ENCODE measurements around the gene GEMIN7. TPM values are rescaled to one million over a fixed set of nuclear protein-coding genes. Genes with fewer than 3 reads are reported as not detected.

Gene GEMIN7
- total RNA-seq, 1 experiment from 2014 or later: 29.6 TPM

- TF ChIP-seq EZH2 (IDR thresholded peaks at IDR 0.05; ENCODE audit: low read depth) (no peak), CTCF (conservative IDR thresholded peaks at IDR 0.05) (no peak)
- BruUV-seq (replicated peaks): no TSS peak
- no peaks in the 10 kb centered on the region for H3K9me2 ChIP-seq (ENCODE audit: insufficient read depth)
- no peaks in the 10 kb centered on the region for H3K36me3 ChIP-seq (ENCODE audit: low read depth)
- intact Hi-C loops (cut with micrococcal nuclease; ENCODE audit: unreplicated experiment): loop anchor here (10.0 kb wide), 2 partner anchors 148 to 308 kb away; partner anchors contain the start of genes EXOC3L2, POLR1G and PPP1R13L
- no peaks in the 10 kb centered on the region for H3K27me3 ChIP-seq (ENCODE audit: insufficient read depth, low read depth)
- no peaks in the 10 kb centered on the region for H3K9me3 ChIP-seq (ENCODE audit: insufficient read depth, low read depth)
- no peak overlapping the region for H3K27ac ChIP-seq
- no peak overlapping the region for H2AFZ ChIP-seq
- H3K4me1 ChIP-seq (replicated peaks; ENCODE audit: insufficient read depth): peaks cover 25% of the 10 kb centered on the region
- ChIA-PET CTCF (no interaction called here), POLR2A (ENCODE audit: unreplicated experiment) (no interaction called here)
- H3K79me2 ChIP-seq (ENCODE audit: low read depth): peaks cover 86% of the 10 kb centered on the region
- H3K4me2 ChIP-seq: no peak overlapping the region
- H3F3A ChIP-seq (ENCODE audit: insufficient read depth, low read depth): peaks cover 7% of the 10 kb centered on the region; the same call in 1 of the 2 replicates
- no peak for DNase-seq
- peaks cover 71% of the 10 kb centered on the region for H4K20me1 ChIP-seq (ENCODE audit: insufficient read depth)
- no peak overlapping the region for H3K4me3 ChIP-seq
Measured at GRCh38 chr19:45096700-45097099, 17.6 kb downstream of the GEMIN7 start.

GRCh38 chr19:45097450-45097775 lies 18.4 kb downstream of the GEMIN7 start:
- Histone ChIP-seq H2AFZ (no peak overlapping the region), H3K27me3 (ENCODE audit: insufficient read depth, low read depth) (no peaks in the 10 kb centered on the region), H3K4me3 (no peak overlapping the region), H3K9me2 (ENCODE audit: insufficient read depth) (no peaks in the 10 kb centered on the region), H3K36me3 (ENCODE audit: low read depth) (no peaks in the 10 kb centered on the region), H3K4me1 (replicated peaks; ENCODE audit: insufficient read depth) (peaks cover 25% of the 10 kb centered on the region), H3K4me2 (no peak overlapping the region), H3F3A (ENCODE audit: insufficient read depth, low read depth) (peaks cover under 1% of the 10 kb centered on the region; the same call in 1 of the 2 replicates), H4K20me1 (ENCODE audit: insufficient read depth) (peaks cover 77% of the 10 kb centered on the region), H3K27ac (no peak overlapping the region), H3K9me3 (ENCODE audit: insufficient read depth, low read depth) (no peaks in the 10 kb centered on the region), H3K79me2 (ENCODE audit: low read depth) (peaks cover 93% of the 10 kb centered on the region)
- no peak for DNase-seq
- BruUV-seq (replicated peaks): no TSS peak
- ChIA-PET CTCF (interaction anchor here (0.7 kb wide), 1 partner anchor 9 kb away, joined by 3 read pairs; no protein-coding TSS in a partner anchor), POLR2A (ENCODE audit: unreplicated experiment) (no interaction called here)
- intact Hi-C loops (cut with micrococcal nuclease; ENCODE audit: unreplicated experiment): loop anchor here (10.0 kb wide), 2 partner anchors 147 to 307 kb away; partner anchors contain the start of genes EXOC3L2, POLR1G and PPP1R13L
- no peak for TF ChIP-seq CTCF (conservative IDR thresholded peaks at IDR 0.05)
- no peak for TF ChIP-seq EZH2 (IDR thresholded peaks at IDR 0.05; ENCODE audit: low read depth)

- ChIA-PET CTCF (interaction anchor here (0.6 to 1.5 kb wide), 4 partner anchors 8 to 289 kb away, joined by 3 to 5 read pairs (median 3); partner anchors contain the start of gene BCAM), POLR2A (ENCODE audit: unreplicated experiment) (interaction anchor here (0.5 to 0.8 kb wide), 3 partner anchors 33 to 183 kb away, joined by 3 to 30 read pairs (median 9); partner anchors contain the start of gene TRAPPC6A)
- Histone ChIP-seq H2AFZ (no peak overlapping the region), H4K20me1 (ENCODE audit: insufficient read depth) (peaks cover 82% of the 10 kb centered on the region), H3K9me2 (ENCODE audit: insufficient read depth) (no peaks in the 10 kb centered on the region), H3K36me3 (ENCODE audit: low read depth) (no peaks in the 10 kb centered on the region), H3K4me1 (replicated peaks; ENCODE audit: insufficient read depth) (peaks cover 25% of the 10 kb centered on the region), H3K27me3 (ENCODE audit: insufficient read depth, low read depth) (no peaks in the 10 kb centered on the region), H3K4me3 (no peak overlapping the region), H3K79me2 (ENCODE audit: low read depth) (peaks cover 98% of the 10 kb centered on the region), H3K4me2 (peak overlapping the region; percentile 39), H3F3A (ENCODE audit: insufficient read depth, low read depth) (no peaks in the 10 kb centered on the region), H3K27ac (no peak overlapping the region), H3K9me3 (ENCODE audit: insufficient read depth, low read depth) (no peaks in the 10 kb centered on the region)
- no peak for TF ChIP-seq EZH2 (IDR thresholded peaks at IDR 0.05; ENCODE audit: low read depth)
- no peak for TF ChIP-seq CTCF (conservative IDR thresholded peaks at IDR 0.05)
- BruUV-seq (replicated peaks): no TSS peak
- intact Hi-C loops (cut with micrococcal nuclease; ENCODE audit: unreplicated experiment): loop anchor here (10.0 kb wide), 2 partner anchors 147 to 307 kb away; partner anchors contain the start of genes EXOC3L2, POLR1G and PPP1R13L
- peak; percentile 54 to 69 for DNase-seq
Measured at GRCh38 chr19:45097776-45098520, 18.9 kb downstream of the GEMIN7 start.
